HepG2 (cell line): ENCODE measurements around the gene PRR12. TPM values are rescaled to one million over a fixed set of nuclear protein-coding genes. Genes with fewer than 3 reads are reported as not detected.

Experiments used
- CREM ChIP-seq, 2 experiments: sonication (generic) in 1 of 2; formaldehyde crosslinking in 1 of 2; IDR thresholded peaks; 2 replicates each; pipeline versions ENCODE4 v1.4.0 to v1.6.1; 2016 to 2020; ENCODE audit warnings: antibody characterized with exemption in 1 of 2, mild to moderate bottlenecking in 1 of 2, missing genetic modification reagents in 1 of 2
- HINFP ChIP-seq: sonication (generic); formaldehyde crosslinking; IDR thresholded peaks from 2 replicates; pipeline ENCODE4 v1.4.0; 2020; ENCODE audit warnings: low read depth, mild to moderate bottlenecking, missing genetic modification reagents
- HMG20B ChIP-seq: conservative IDR thresholded peaks from 2 replicates; pipeline ENCODE4 v1.6.1; 2016; ENCODE audit warnings: missing genetic modification reagents, missing compliant biosample characterization
- MED8 ChIP-seq: sonication (generic); formaldehyde crosslinking; IDR thresholded peaks from 2 replicates; pipeline ENCODE4 v1.8.1; 2023; ENCODE audit warnings: mild to moderate bottlenecking, missing genetic modification reagents; ENCODE audit not compliant: insufficient replicate concordance
- SATB2 ChIP-seq: sonication (generic); formaldehyde crosslinking; IDR thresholded peaks from 2 replicates; pipeline ENCODE4 v1.5.0; 2020; ENCODE audit warnings: missing genetic modification reagents
- SP4 ChIP-seq: sonication (generic); formaldehyde crosslinking; IDR thresholded peaks from 2 replicates; pipeline ENCODE4 v1.8.1; 2023; ENCODE audit warnings: mild to moderate bottlenecking, missing genetic modification reagents
- SRY ChIP-seq: sonication (generic); formaldehyde crosslinking; IDR thresholded peaks from 2 replicates; pipeline ENCODE4 v1.8.0; 2022; ENCODE audit warnings: mild to moderate bottlenecking, missing genetic modification reagents
- ZGPAT ChIP-seq: IDR thresholded peaks from 2 replicates; pipeline ENCODE4 v1.6.1; 2016; ENCODE audit warnings: mild to moderate bottlenecking
- ZNF124 ChIP-seq: sonication (generic); formaldehyde crosslinking; IDR thresholded peaks from 2 replicates; pipeline ENCODE4 v1.4.0; 2020; ENCODE audit warnings: missing genetic modification reagents
- ZNF30 ChIP-seq: sonication (generic); formaldehyde crosslinking; IDR thresholded peaks from 2 replicates; pipeline ENCODE4 v1.5.0; 2020; ENCODE audit warnings: mild to moderate bottlenecking, missing genetic modification reagents
- ZNF441 ChIP-seq: sonication (generic); formaldehyde crosslinking; IDR thresholded peaks from 2 replicates; pipeline ENCODE4 v1.7.0; 2021; ENCODE audit warnings: missing genetic modification reagents, borderline replicate concordance
- ZNF7 ChIP-seq: IDR thresholded peaks from 2 replicates; pipeline ENCODE4 v1.6.1; 2016; ENCODE audit warnings: missing biosample characterization, missing genetic modification reagents
- ZNF782 ChIP-seq: sonication (generic); formaldehyde crosslinking; IDR thresholded peaks from 2 replicates; pipeline ENCODE4 v1.4.0; 2020; ENCODE audit warnings: missing genetic modification reagents, mild to moderate bottlenecking, borderline replicate concordance
- ZNF790 ChIP-seq: sonication (generic); formaldehyde crosslinking; IDR thresholded peaks from 2 replicates; pipeline ENCODE4 v1.8.0; 2022; ENCODE audit warnings: missing genetic modification reagents, mild to moderate bottlenecking, borderline replicate concordance
- polyA plus RNA-seq, 8 experiments: library from polyadenylated mRNA; depleted of rRNA in 3 of 8; stranded (reverse) in 7 of 8; unstranded in 1 of 8; fragments of >200 nt; fragmentation: Illumina TruSeq in 4 of 8; extraction: Trizol in 4 of 8; gene quantifications; 2 replicates each; pipeline versions ENCODE4 v1.2.1 to v1.2.3, GENCODE V29; 2011 to 2016; ENCODE audit warnings: low read depth in 4 of 8, missing spikeins in 1 of 8, mixed read lengths in 1 of 8; ENCODE audit not compliant: insufficient read depth in 1 of 8
- total RNA-seq, 5 experiments: library from RNA; depleted of rRNA; stranded (reverse); fragments of >200 nt; fragmentation: Illumina TruSeq; extraction: Trizol; gene quantifications; 2 replicates each; pipeline ENCODE4 v1.2.3, GENCODE V29; 2016; ENCODE audit warnings: low read depth in 1 of 5
- TF ChIP-seq, protein P1 (sequence below): sonication (generic); formaldehyde crosslinking; IDR thresholded peaks from 2 replicates; pipeline ENCODE4 v1.4.0; 2020; ENCODE audit warnings: low read depth, missing genetic modification reagents
- TF ChIP-seq, protein P2 (sequence below): IDR thresholded peaks from 2 replicates; pipeline ENCODE4 v1.4.0; 2020; ENCODE audit warnings: mild to moderate bottlenecking, missing genetic modification reagents

Gene PRR12
- total and polyA plus RNA-seq, 2 of the 13 experiments (the other 11 are each of a cell fraction or from before 2014, with no cell fraction given) = 0.62 to 1.5 TPM

- TF ChIP-seq, protein P1, sequence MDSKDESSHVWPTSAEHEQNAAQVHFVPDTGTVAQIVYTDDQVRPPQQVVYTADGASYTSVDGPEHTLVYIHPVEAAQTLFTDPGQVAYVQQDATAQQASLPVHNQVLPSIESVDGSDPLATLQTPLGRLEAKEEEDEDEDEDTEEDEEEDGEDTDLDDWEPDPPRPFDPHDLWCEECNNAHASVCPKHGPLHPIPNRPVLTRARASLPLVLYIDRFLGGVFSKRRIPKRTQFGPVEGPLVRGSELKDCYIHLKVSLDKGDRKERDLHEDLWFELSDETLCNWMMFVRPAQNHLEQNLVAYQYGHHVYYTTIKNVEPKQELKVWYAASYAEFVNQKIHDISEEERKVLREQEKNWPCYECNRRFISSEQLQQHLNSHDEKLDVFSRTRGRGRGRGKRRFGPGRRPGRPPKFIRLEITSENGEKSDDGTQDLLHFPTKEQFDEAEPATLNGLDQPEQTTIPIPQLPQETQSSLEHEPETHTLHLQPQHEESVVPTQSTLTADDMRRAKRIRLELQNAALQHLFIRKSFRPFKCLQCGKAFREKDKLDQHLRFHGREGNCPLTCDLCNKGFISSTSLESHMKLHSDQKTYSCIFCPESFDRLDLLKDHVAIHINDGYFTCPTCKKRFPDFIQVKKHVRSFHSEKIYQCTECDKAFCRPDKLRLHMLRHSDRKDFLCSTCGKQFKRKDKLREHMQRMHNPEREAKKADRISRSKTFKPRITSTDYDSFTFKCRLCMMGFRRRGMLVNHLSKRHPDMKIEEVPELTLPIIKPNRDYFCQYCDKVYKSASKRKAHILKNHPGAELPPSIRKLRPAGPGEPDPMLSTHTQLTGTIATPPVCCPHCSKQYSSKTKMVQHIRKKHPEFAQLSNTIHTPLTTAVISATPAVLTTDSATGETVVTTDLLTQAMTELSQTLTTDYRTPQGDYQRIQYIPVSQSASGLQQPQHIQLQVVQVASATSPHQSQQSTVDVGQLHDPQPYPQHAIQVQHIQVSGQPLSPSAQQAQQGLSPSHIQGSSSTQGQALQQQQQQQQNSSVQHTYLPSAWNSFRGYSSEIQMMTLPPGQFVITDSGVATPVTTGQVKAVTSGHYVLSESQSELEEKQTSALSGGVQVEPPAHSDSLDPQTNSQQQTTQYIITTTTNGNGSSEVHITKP (CRISPR knock-in tag) = peak; percentile 90
- TF ChIP-seq, protein P2, sequence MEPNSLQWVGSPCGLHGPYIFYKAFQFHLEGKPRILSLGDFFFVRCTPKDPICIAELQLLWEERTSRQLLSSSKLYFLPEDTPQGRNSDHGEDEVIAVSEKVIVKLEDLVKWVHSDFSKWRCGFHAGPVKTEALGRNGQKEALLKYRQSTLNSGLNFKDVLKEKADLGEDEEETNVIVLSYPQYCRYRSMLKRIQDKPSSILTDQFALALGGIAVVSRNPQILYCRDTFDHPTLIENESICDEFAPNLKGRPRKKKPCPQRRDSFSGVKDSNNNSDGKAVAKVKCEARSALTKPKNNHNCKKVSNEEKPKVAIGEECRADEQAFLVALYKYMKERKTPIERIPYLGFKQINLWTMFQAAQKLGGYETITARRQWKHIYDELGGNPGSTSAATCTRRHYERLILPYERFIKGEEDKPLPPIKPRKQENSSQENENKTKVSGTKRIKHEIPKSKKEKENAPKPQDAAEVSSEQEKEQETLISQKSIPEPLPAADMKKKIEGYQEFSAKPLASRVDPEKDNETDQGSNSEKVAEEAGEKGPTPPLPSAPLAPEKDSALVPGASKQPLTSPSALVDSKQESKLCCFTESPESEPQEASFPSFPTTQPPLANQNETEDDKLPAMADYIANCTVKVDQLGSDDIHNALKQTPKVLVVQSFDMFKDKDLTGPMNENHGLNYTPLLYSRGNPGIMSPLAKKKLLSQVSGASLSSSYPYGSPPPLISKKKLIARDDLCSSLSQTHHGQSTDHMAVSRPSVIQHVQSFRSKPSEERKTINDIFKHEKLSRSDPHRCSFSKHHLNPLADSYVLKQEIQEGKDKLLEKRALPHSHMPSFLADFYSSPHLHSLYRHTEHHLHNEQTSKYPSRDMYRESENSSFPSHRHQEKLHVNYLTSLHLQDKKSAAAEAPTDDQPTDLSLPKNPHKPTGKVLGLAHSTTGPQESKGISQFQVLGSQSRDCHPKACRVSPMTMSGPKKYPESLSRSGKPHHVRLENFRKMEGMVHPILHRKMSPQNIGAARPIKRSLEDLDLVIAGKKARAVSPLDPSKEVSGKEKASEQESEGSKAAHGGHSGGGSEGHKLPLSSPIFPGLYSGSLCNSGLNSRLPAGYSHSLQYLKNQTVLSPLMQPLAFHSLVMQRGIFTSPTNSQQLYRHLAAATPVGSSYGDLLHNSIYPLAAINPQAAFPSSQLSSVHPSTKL = 0 out of 2 replicates have a peak, but pooled peaks have one; percentile 34
- TF ChIP-seq ZNF30 (CRISPR knock-in tag) (0 out of 2 replicates have a peak, but pooled peaks have one; percentile 29), HINFP (CRISPR knock-in tag) (0 out of 2 replicates have a peak, but pooled peaks have one; percentile 58), SRY (CRISPR knock-in tag) (peak; percentile 38; the same call in 1 of the 2 replicates), ZNF790 (CRISPR knock-in tag) (peak; percentile 76; the same call in 1 of the 2 replicates), ZNF782 (CRISPR knock-in tag) (0 out of 2 replicates have a peak, but pooled peaks have one; percentile 62), HMG20B (CRISPR knock-in tag) (no peak), ZGPAT (CRISPR knock-in tag) (peak; percentile 18; the same call in 1 of the 2 replicates), ZNF124 (peak; percentile 34; the same call in 1 of the 2 replicates), ZNF441 (CRISPR knock-in tag) (peak; percentile 47), ZNF7 (CRISPR knock-in tag) (no peak), MED8 (CRISPR knock-in tag) (peak; percentile 38), SP4 (peak; percentile 92), CREM (IDR thresholded peaks at IDR 0.05) (0 out of 2 replicates have a peak, but pooled peaks have one; percentile 11), CREM (CRISPR knock-in tag; IDR thresholded peaks at IDR 0.05) (no peak), SATB2 (no peak)
Measured at GRCh38 chr19:49590071-49590970, 661 bp upstream of the PRR12 start (continued).
